CD8-positive, alpha-beta memory T cell (primary cell): ENCODE data around the gene GORAB. TPM values are rescaled to one million over a fixed set of nuclear protein-coding genes. Genes with fewer than 3 reads are reported as not detected.

Experiments used
- CTCF ChIA-PET: fragments of 350-600 bp; sonication (Branson Sonifier 250); formaldehyde crosslinking; loops from one replicate; lab custom pipeline; 2021; ENCODE audit warnings: antibody characterized with exemption; lab: Charles Lee
- POLR2A ChIA-PET: fragments of 350-600 bp; sonication (Branson Sonifier 250); formaldehyde crosslinking; loops from one replicate; lab custom pipeline; 2021; ENCODE audit warnings: antibody characterized with exemption; lab: Charles Lee
- DNase-seq, 5 donors: peaks; one replicate each; pipeline versions ENCODE4 v3.0.0 to v3.0.0-alpha.2; 2020 to 2022; ENCODE audit warnings: mixed read lengths in 1 of 5
- H3K27ac ChIP-seq: one replicate; pipeline ENCODE4 v1.7.0; 2013; ENCODE audit warnings: low read depth, mild to moderate bottlenecking, low read length, moderate library complexity
- H3K27me3 ChIP-seq: 2 replicates; pipeline ENCODE4 v1.7.0; 2013; ENCODE audit warnings: low read length, mild to moderate bottlenecking; ENCODE audit not compliant: insufficient read depth, poor library complexity, severe bottlenecking
- H3K36me3 ChIP-seq: 2 replicates; pipeline ENCODE4 v1.7.0; 2013; ENCODE audit warnings: mild to moderate bottlenecking, low read length, moderate library complexity; ENCODE audit not compliant: insufficient read depth
- H3K4me1 ChIP-seq: 2 replicates; pipeline ENCODE4 v1.7.0; 2013; ENCODE audit warnings: mild to moderate bottlenecking, low read length, moderate library complexity; ENCODE audit not compliant: insufficient read depth
- H3K4me3 ChIP-seq: 2 replicates; pipeline ENCODE4 v1.7.0; 2013; ENCODE audit warnings: mild to moderate bottlenecking, low read length
- H3K9me3 ChIP-seq: 2 replicates; pipeline ENCODE4 v1.7.0; 2013; ENCODE audit warnings: mild to moderate bottlenecking, low read length
- H3K27ac Mint-ChIP-seq, 8 donors: one replicate each; pipeline ENCODE4 v1.8.0; 2020 to 2021; ENCODE audit warnings: mixed read lengths in 8 of 8, mild to moderate bottlenecking in 6 of 8, inconsistent platforms in 3 of 8, moderate library complexity in 3 of 8
- H3K27me3 Mint-ChIP-seq, 2 donors: one replicate each; pipeline ENCODE4 v1.8.0; 2020 to 2021; ENCODE audit warnings: mixed read lengths in 2 of 2, mild to moderate bottlenecking in 1 of 2, moderate library complexity in 1 of 2
- H3K36me3 Mint-ChIP-seq, 3 donors: one replicate each; pipeline ENCODE4 v1.8.0; 2020 to 2021; ENCODE audit warnings: mixed read lengths in 3 of 3, inconsistent platforms in 1 of 3, mild to moderate bottlenecking in 1 of 3
- H3K4me1 Mint-ChIP-seq, 3 donors: one replicate each; pipeline ENCODE4 v1.8.0; 2020 to 2021; ENCODE audit warnings: mixed read lengths in 3 of 3, inconsistent platforms in 1 of 3, mild to moderate bottlenecking in 1 of 3
- H3K4me3 Mint-ChIP-seq, 7 donors: one replicate each; pipeline ENCODE4 v1.8.0; 2020 to 2021; ENCODE audit warnings: mixed read lengths in 7 of 7, mild to moderate bottlenecking in 6 of 7, moderate library complexity in 4 of 7, inconsistent platforms in 2 of 7
- H3K9me3 Mint-ChIP-seq, 5 donors: one replicate each; pipeline ENCODE4 v1.8.0; 2020 to 2022; ENCODE audit warnings: mixed read lengths in 5 of 5, mild to moderate bottlenecking in 3 of 5, moderate library complexity in 2 of 5, inconsistent platforms in 1 of 5
- polyA plus RNA-seq: library from polyadenylated mRNA; unstranded; fragments of 300-500 nt; fragmentation: Illumina TruSeq; gene quantifications from one replicate; pipeline ENCODE4 v1.2.3, GENCODE V29; 2021
- total RNA-seq, 2 experiments: library from RNA; stranded (reverse); gene quantifications; one replicate each; pipeline ENCODE4 v1.2.3, GENCODE V29; 2021

GORAB gene
- total and polyA plus RNA-seq, 3 experiments from 2014 or later, result 5.7 to 15.1 (median 13.5) TPM

- DNase-seq, result no peak
- Mint-ChIP-seq H3K36me3 (no peaks in the 10 kb centered on the region), H3K4me1 (peaks cover 0 to under 1% (median 0%) of the 10 kb centered on the region in 3 donors), H3K9me3 (peaks cover 18 to 37% (median 26%) of the 10 kb centered on the region in 5 donors), H3K27me3 (peaks cover 5 to 6% of the 10 kb centered on the region in 2 donors), H3K27ac (no peak overlapping the region), H3K4me3 (no peak overlapping the region)
- no peak overlapping the region for H3K4me3 ChIP-seq
- no peak overlapping the region for H3K27ac ChIP-seq
- ChIA-PET CTCF (no interaction called here), POLR2A (no interaction called here)
- no peaks in the 10 kb centered on the region for H3K4me1 ChIP-seq
- no peaks in the 10 kb centered on the region for H3K9me3 ChIP-seq
- no peaks in the 10 kb centered on the region for H3K36me3 ChIP-seq
- H3K27me3 ChIP-seq, result no peaks in the 10 kb centered on the region
Observed at GRCh38 chr1:170598618-170599017, 66.7 kb downstream of the GORAB start.

GRCh38 chr1:170599033-170599432 lies 67.1 kb downstream of the GORAB start:
- H3K27ac ChIP-seq, result no peak overlapping the region
- H3K36me3 ChIP-seq, result no peaks in the 10 kb centered on the region
- Mint-ChIP-seq H3K4me3 (no peak overlapping the region), H3K27ac (no peak overlapping the region), H3K27me3 (peaks cover 5 to 6% of the 10 kb centered on the region in 2 donors), H3K4me1 (no peaks in the 10 kb centered on the region), H3K9me3 (peaks cover 18 to 37% (median 26%) of the 10 kb centered on the region in 5 donors), H3K36me3 (no peaks in the 10 kb centered on the region)
- H3K4me3 ChIP-seq, result no peak overlapping the region
- H3K4me1 ChIP-seq, result no peaks in the 10 kb centered on the region
- CTCF ChIA-PET, result no interaction called here
- no peaks in the 10 kb centered on the region for H3K9me3 ChIP-seq
- no peaks in the 10 kb centered on the region for H3K27me3 ChIP-seq
- DNase-seq, result no peak
- POLR2A ChIA-PET, result no interaction called here

- Mint-ChIP-seq H3K27ac (no peak overlapping the region), H3K27me3 (peaks cover 3 to 5% of the 10 kb centered on the region in 2 donors), H3K36me3 (no peaks in the 10 kb centered on the region), H3K9me3 (peaks cover 13 to 26% (median 18%) of the 10 kb centered on the region in 5 donors), H3K4me1 (no peaks in the 10 kb centered on the region), H3K4me3 (no peak overlapping the region)
- no peaks in the 10 kb centered on the region for H3K4me1 ChIP-seq
- H3K27me3 ChIP-seq, result no peaks in the 10 kb centered on the region
- H3K4me3 ChIP-seq, result no peak overlapping the region
- ChIA-PET CTCF (no interaction called here), POLR2A (no interaction called here)
- no peaks in the 10 kb centered on the region for H3K9me3 ChIP-seq
- no peak overlapping the region for H3K27ac ChIP-seq
- DNase-seq, result no peak
- H3K36me3 ChIP-seq, result no peaks in the 10 kb centered on the region
Observed at GRCh38 chr1:170601866-170602265, 69.9 kb downstream of the GORAB start.

Other genes starting within 250 kb of the GORAB start
- gene PRRX1, start 132.0 kb downstream of the GORAB start, total RNA-seq, result not detected
- not detected for gene PRRX1, start 132.0 kb downstream of the GORAB start, polyA plus RNA-seq